CD4-positive, alpha-beta memory T cell (primary cell): Measurements from ENCODE around the gene CLDN20. TPM values are rescaled to one million over a fixed set of nuclear protein-coding genes. Genes with fewer than 3 reads are reported as not detected.

ENCODE experiments used
- CTCF ChIA-PET: fragments of 350-600 bp; sonication (Branson Sonifier 250); formaldehyde crosslinking; loops from one replicate; lab custom pipeline; 2021; ENCODE audit warnings: inconsistent platforms; ENCODE audit not compliant: partially characterized antibody; lab: Charles Lee
- POLR2A ChIA-PET: fragments of 350-600 bp; sonication (Branson Sonifier 250); formaldehyde crosslinking; loops from one replicate; lab custom pipeline; 2021; ENCODE audit not compliant: partially characterized antibody; lab: Charles Lee
- DNase-seq, 5 donors: peaks; one replicate each; pipeline versions ENCODE4 v3.0.0 to v3.0.0-alpha.2; 2020 to 2022; ENCODE audit warnings: mixed read lengths in 1 of 5
- H3K27ac ChIP-seq: one replicate; pipeline ENCODE4 v1.7.0; 2013; ENCODE audit warnings: low read depth, low read length
- H3K27me3 ChIP-seq: 2 replicates; pipeline ENCODE4 v1.7.0; 2013; ENCODE audit warnings: mild to moderate bottlenecking, low read length, moderate library complexity; ENCODE audit not compliant: insufficient read depth
- H3K36me3 ChIP-seq: 2 replicates; pipeline ENCODE4 v1.7.0; 2013; ENCODE audit warnings: mild to moderate bottlenecking, low read length, moderate library complexity; ENCODE audit not compliant: insufficient read depth
- H3K4me1 ChIP-seq: 2 replicates; pipeline ENCODE4 v1.7.0; 2013; ENCODE audit warnings: mild to moderate bottlenecking, low read length, moderate library complexity; ENCODE audit not compliant: insufficient read depth
- H3K4me3 ChIP-seq, 2 donors: one replicate each; pipeline ENCODE4 v1.7.0; 2013; ENCODE audit warnings: low read length in 2 of 2, mild to moderate bottlenecking in 1 of 2
- H3K9me3 ChIP-seq, 2 donors: one replicate each; pipeline ENCODE4 v1.7.0; 2013; ENCODE audit warnings: low read length in 2 of 2, control low read depth in 1 of 2; ENCODE audit not compliant: control insufficient read depth in 1 of 2
- H3K27ac Mint-ChIP-seq, 7 donors: one replicate each; pipeline ENCODE4 v1.8.0; 2020 to 2021; ENCODE audit warnings: mixed read lengths in 7 of 7, mild to moderate bottlenecking in 6 of 7, inconsistent platforms in 3 of 7, moderate library complexity in 3 of 7
- H3K27me3 Mint-ChIP-seq, 2 donors: one replicate each; pipeline ENCODE4 v1.8.0; 2020 to 2021; ENCODE audit warnings: mixed read lengths in 2 of 2
- H3K36me3 Mint-ChIP-seq, 2 donors: one replicate each; pipeline ENCODE4 v1.8.0; 2020 to 2021; ENCODE audit warnings: mixed read lengths in 2 of 2, inconsistent platforms in 1 of 2, mild to moderate bottlenecking in 1 of 2
- H3K4me1 Mint-ChIP-seq, 4 donors: one replicate each; pipeline ENCODE4 v1.8.0; 2020 to 2021; ENCODE audit warnings: mixed read lengths in 4 of 4, mild to moderate bottlenecking in 1 of 4
- H3K4me3 Mint-ChIP-seq, 8 donors: one replicate each; pipeline ENCODE4 v1.8.0; 2020 to 2021; ENCODE audit warnings: mixed read lengths in 8 of 8, mild to moderate bottlenecking in 7 of 8, moderate library complexity in 6 of 8, inconsistent platforms in 3 of 8
- H3K9me3 Mint-ChIP-seq, 8 donors: one replicate each; pipeline ENCODE4 v1.8.0; 2020 to 2021; ENCODE audit warnings: mixed read lengths in 8 of 8, mild to moderate bottlenecking in 5 of 8, inconsistent platforms in 3 of 8, moderate library complexity in 1 of 8
- intact Hi-C: fragments of 100-400 bp; cut with micrococcal nuclease; formaldehyde crosslinking; loops from one replicate; pipeline ENCODE4 v1.15.1; 2023
- polyA plus RNA-seq, 2 donors: library from polyadenylated mRNA; unstranded; fragments of 300-500 nt; fragmentation: Illumina TruSeq; gene quantifications; one replicate each; pipeline ENCODE4 v1.2.3, GENCODE V29; 2021
- total RNA-seq, 2 experiments: library from RNA; stranded (reverse); gene quantifications; one replicate each; pipeline ENCODE4 v1.2.3, GENCODE V29; 2021

Gene CLDN20
- total and polyA plus RNA-seq, 4 experiments from 2014 or later: not detected

DNA sequence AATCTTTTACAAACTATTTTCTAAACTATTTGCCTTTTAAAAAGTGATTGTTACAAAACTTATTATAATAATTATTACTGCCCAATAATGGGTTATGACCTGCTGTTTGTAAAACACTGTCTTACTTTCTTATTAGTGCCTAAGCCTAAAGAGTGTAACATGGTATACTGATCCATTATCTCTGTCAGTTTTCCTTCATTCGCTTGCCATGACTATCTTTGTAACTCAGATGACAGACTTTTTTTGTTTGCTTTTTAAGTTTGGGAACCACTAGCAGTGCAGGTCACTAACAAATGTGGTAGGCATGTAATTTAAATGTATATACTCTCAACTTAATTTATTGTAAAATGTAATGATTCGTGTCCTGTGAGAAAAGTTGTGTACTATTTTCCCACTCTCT lies 60.4 kb downstream of the CLDN20 start:
- no peak overlapping the region for H3K27ac Mint-ChIP-seq
- H3K9me3 Mint-ChIP-seq: no peaks in the 10 kb centered on the region

DNA sequence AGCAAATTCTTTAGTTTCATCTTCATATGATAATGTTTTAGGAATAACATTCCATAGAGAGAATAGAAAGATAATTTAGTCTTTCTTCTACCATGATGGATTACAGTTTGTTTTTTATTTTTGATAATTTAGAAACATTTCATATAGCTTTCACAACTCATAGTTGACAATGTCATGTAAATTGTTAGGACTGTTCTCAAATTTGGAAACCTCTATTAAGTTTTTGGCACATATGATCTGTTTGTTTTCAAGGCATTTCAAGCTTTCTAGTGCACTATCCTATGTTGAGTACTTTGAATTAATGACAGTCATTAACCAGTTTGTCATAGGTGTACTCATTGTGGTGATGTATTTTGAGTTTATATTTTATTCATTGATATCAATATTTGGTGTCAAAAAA lies 61.2 kb downstream of the CLDN20 start:
- CTCF ChIA-PET: interaction anchor here (5.6 kb wide), 1 partner anchor 8 kb away, joined by 38 read pairs; no protein-coding TSS in a partner anchor
- Mint-ChIP-seq H3K4me3 (no peak overlapping the region), H3K9me3 (no peaks in the 10 kb centered on the region), H3K27me3 (peaks cover 1 to 4% of the 10 kb centered on the region in 2 donors), H3K27ac (no peak overlapping the region), H3K4me1 (peaks cover 0 to 5% (median 3%) of the 10 kb centered on the region in 4 donors), H3K36me3 (no peaks in the 10 kb centered on the region)
- no peaks in the 10 kb centered on the region for H3K36me3 ChIP-seq
- no peaks in the 10 kb centered on the region for H3K4me1 ChIP-seq
- H3K4me3 ChIP-seq: no peak overlapping the region
- intact Hi-C loops: loop anchor here (5.0 kb wide), 1 partner anchor 1707 kb away; no protein-coding TSS in a partner anchor
- no peaks in the 10 kb centered on the region for H3K27me3 ChIP-seq
- no peaks in the 10 kb centered on the region for H3K9me3 ChIP-seq
- no peak for DNase-seq
- POLR2A ChIA-PET: no interaction called here
- no peak overlapping the region for H3K27ac ChIP-seq

More for the DNA sequence above, 60.4 kb downstream of the CLDN20 start:
- no peak overlapping the region for H3K27ac ChIP-seq
- no peak for DNase-seq
- peaks cover 1 to 4% of the 10 kb centered on the region in 2 donors for H3K27me3 Mint-ChIP-seq
- intact Hi-C loops: no loop called here
- H3K4me3 Mint-ChIP-seq: no peak overlapping the region
- no peaks in the 10 kb centered on the region for H3K27me3 ChIP-seq
- H3K36me3 ChIP-seq: no peaks in the 10 kb centered on the region
- H3K4me1 ChIP-seq: no peaks in the 10 kb centered on the region
- ChIA-PET POLR2A (no interaction called here), CTCF (no interaction called here)
- H3K4me1 Mint-ChIP-seq: peaks cover 0 to 5% (median 3%) of the 10 kb centered on the region in 4 donors
- no peak overlapping the region for H3K4me3 ChIP-seq
- H3K36me3 Mint-ChIP-seq: no peaks in the 10 kb centered on the region
- H3K9me3 ChIP-seq: no peaks in the 10 kb centered on the region

DNA sequence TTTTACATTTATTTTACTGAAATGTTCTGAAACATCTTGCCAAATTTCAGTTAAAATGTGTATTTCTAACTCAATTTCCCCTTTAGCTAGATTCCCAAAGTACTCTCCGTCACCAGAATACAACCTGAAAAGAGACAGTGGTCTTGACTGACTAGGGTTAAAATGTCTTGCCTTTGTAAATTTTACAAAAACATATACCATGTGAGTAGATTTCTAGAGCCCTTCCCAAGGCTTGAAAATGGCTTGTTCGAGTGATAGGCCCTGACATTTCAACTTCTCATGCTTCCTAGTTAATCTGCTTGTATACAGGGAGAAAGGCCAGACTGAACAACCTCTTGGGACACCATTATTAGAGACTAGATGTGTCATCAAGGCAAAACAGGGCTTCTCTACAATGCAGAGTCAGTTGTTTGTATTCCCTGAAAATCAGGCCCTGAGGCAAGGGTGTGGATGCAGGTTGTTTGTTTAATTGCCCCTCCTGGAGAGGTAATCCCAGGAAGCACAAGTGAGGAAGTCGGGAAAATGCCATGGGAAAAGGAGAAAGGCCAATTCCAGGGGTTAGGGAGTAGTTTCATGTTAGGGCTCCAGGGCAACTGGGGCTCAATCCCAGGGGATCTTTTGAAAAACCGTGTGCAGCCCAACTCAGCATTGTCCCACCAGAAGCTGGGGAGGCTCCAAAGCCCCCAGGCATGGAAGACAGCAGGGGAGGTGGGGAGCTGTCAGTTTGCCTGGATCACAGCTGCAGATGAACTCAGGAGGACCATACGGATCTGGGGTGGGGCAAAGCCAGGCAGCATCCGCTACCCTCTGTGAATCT lies 62.1 kb downstream of the CLDN20 start:
- Mint-ChIP-seq H3K27ac (no peak overlapping the region), H3K36me3 (no peaks in the 10 kb centered on the region), H3K27me3 (peaks cover 1 to 4% of the 10 kb centered on the region in 2 donors), H3K4me3 (no peak overlapping the region), H3K4me1 (peaks cover 0 to 5% (median 3%) of the 10 kb centered on the region in 4 donors), H3K9me3 (no peaks in the 10 kb centered on the region)
- H3K27ac ChIP-seq: no peak overlapping the region
- no peaks in the 10 kb centered on the region for H3K36me3 ChIP-seq
- ChIA-PET POLR2A (interaction anchor here (0.6 kb wide), 1 partner anchor 12 kb away, joined by 3 read pairs; no protein-coding TSS in a partner anchor), CTCF (interaction anchor here (1.9 to 5.6 kb wide), 2 partner anchors 9 to 1949 kb away, joined by 6 to 38 read pairs; no protein-coding TSS in a partner anchor)
- DNase-seq: no peak
- intact Hi-C loops: loop anchor here (2.0 to 5.0 kb wide), 2 partner anchors 1085 to 1706 kb away; no protein-coding TSS in a partner anchor
- no peaks in the 10 kb centered on the region for H3K9me3 ChIP-seq
- H3K4me1 ChIP-seq: no peaks in the 10 kb centered on the region
- H3K27me3 ChIP-seq: no peaks in the 10 kb centered on the region
- H3K4me3 ChIP-seq: no peak overlapping the region

Other genes starting within 250 kb of the CLDN20 start
- 10 to 100 TPM; 36.6 to 45.7 TPM for gene TFB1M, start 50.5 kb downstream of the CLDN20 start, total RNA-seq
- gene TFB1M, start 50.5 kb downstream of the CLDN20 start, polyA plus RNA-seq: 10 to 100 TPM; 12.6 to 21.6 TPM
- gene NOX3, start 191.8 kb downstream of the CLDN20 start, total RNA-seq: not detected
- gene NOX3, start 191.8 kb downstream of the CLDN20 start, polyA plus RNA-seq: not detected